Cardiac muscle cell (in vitro differentiated cells and primary cell): ENCODE results near the gene BBC3. TPM values are rescaled to one million over a fixed set of nuclear protein-coding genes. Genes with fewer than 3 reads are reported as not detected.
"Not testable (repeated sequence)": the region's sequence is repeated elsewhere in the genome, so short reads cannot be mapped to it uniquely, and the experiment has no call there.

Experiments used
- DNase-seq, 2 donors: peaks; one replicate each; pipeline versions ENCODE4 v3.0.0 to v3.0.0-alpha.2; 2010 to 2017; ENCODE audit warnings: low read depth in 1 of 2, low spot score in 1 of 2
- H3K27ac ChIP-seq: fragments of 200-600 bp; sonication (generic); 2 replicates; pipeline ENCODE4 v1.5.1; 2016
- H3K27me3 ChIP-seq: fragments of 200-600 bp; sonication (generic); 2 replicates; pipeline ENCODE4 v1.6.0; 2016; ENCODE audit warnings: control low read depth
- H3K36me3 ChIP-seq: fragments of 200-600 bp; sonication (generic); 2 replicates; pipeline ENCODE4 v1.5.1; 2016; ENCODE audit warnings: control low read depth
- H3K4me1 ChIP-seq: fragments of 200-600 bp; sonication (generic); 2 replicates; pipeline ENCODE4 v1.8.1; 2017; ENCODE audit warnings: low read depth, mild to moderate bottlenecking, mixed run types
- H3K4me3 ChIP-seq: fragments of 200-600 bp; sonication (generic); 2 replicates; pipeline ENCODE4 v1.5.1; 2016; ENCODE audit warnings: mild to moderate bottlenecking
- H3K9me3 ChIP-seq: fragments of 200-600 bp; sonication (generic); 2 replicates; pipeline ENCODE4 v1.5.1; 2017; ENCODE audit warnings: low read depth, mild to moderate bottlenecking, control low read depth
- CTCF ChIP-seq: IDR thresholded peaks from 2 replicates; pipeline ENCODE4 v1.5.1; 2012; ENCODE audit warnings: low read depth, mild to moderate bottlenecking, low read length
- polyA plus RNA-seq: library from polyadenylated mRNA; unstranded; fragments of >200 nt; fragmentation: Nextera tagmentation; extraction: Ambion mirVana; gene quantifications from 2 replicates; pipeline ENCODE4 v1.2.1, GENCODE V29; 2016
- total RNA-seq: library from RNA; depleted of rRNA; stranded (reverse); fragments of >200 nt; gene quantifications from 2 replicates; pipeline ENCODE4 v1.2.3, GENCODE V29; 2016

BBC3 gene
- total and polyA plus RNA-seq, 2 experiments from 2014 or later, result 12.9 to 21.5 TPM

GRCh38 chr19:47269596-47269995 is 38.6 kb upstream of the BBC3 start:
- Histone ChIP-seq H3K27ac (no peak overlapping the region), H3K36me3 (peaks cover 10% of the 10 kb centered on the region), H3K4me3 (no peak overlapping the region), H3K9me3 (no peaks in the 10 kb centered on the region), H3K4me1 (no peaks in the 10 kb centered on the region), H3K27me3 (no peaks in the 10 kb centered on the region)
- DNase-seq, result no peak
- no peak for TF ChIP-seq CTCF

DNA sequence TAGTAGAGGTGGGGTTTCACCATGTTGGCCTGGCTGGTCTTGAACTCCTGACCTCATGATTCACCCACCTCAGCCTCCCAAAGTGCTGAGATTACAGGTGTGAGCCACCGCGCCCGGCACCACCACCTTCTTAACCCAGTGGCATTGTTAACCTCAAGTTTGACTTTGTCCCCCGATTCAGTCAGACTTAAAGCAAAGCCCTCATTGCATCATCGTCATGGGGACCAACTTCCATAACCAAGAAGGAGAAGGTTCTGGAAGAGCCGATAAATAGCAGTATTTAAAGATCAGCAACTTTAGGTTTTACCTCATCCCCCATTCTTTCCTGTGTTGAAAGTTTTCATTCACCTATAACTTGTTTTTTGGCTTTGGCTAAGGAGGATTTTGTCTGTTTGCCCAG is 37.0 kb upstream of the BBC3 start:
- DNase-seq, result no peak
- no peak overlapping the region for H3K27ac ChIP-seq
- peaks cover 10% of the 10 kb centered on the region for H3K36me3 ChIP-seq
- H3K9me3 ChIP-seq, result no peaks in the 10 kb centered on the region
- TF ChIP-seq CTCF, result no peak
- H3K4me1 ChIP-seq, result no peaks in the 10 kb centered on the region
- no peaks in the 10 kb centered on the region for H3K27me3 ChIP-seq
- no peak overlapping the region for H3K4me3 ChIP-seq

- no peak for DNase-seq
- Histone ChIP-seq H3K27me3 (no peaks in the 10 kb centered on the region), H3K27ac (no peak overlapping the region), H3K4me3 (no peak overlapping the region), H3K36me3 (peaks cover 13% of the 10 kb centered on the region), H3K4me1 (no peaks in the 10 kb centered on the region), H3K9me3 (no peaks in the 10 kb centered on the region)
- TF ChIP-seq CTCF, result no peak
Measured at GRCh38 chr19:47267350-47267759, 36.4 kb upstream of the BBC3 start.

GRCh38 chr19:47266401-47266941 is 35.5 kb upstream of the BBC3 start:
- Histone ChIP-seq H3K4me1 (no peaks in the 10 kb centered on the region), H3K27me3 (no peaks in the 10 kb centered on the region), H3K9me3 (no peaks in the 10 kb centered on the region), H3K27ac (no peak overlapping the region), H3K4me3 (no peak overlapping the region), H3K36me3 (peaks cover 13% of the 10 kb centered on the region)
- TF ChIP-seq CTCF, result no peak
- DNase-seq, result no peak

- H3K4me3 ChIP-seq, result no peak overlapping the region
- no peaks in the 10 kb centered on the region for H3K27me3 ChIP-seq
- TF ChIP-seq CTCF, result no peak
- H3K4me1 ChIP-seq, result no peaks in the 10 kb centered on the region
- no peak overlapping the region for H3K27ac ChIP-seq
- peaks cover 16% of the 10 kb centered on the region for H3K36me3 ChIP-seq
- no peak for DNase-seq
- H3K9me3 ChIP-seq, result no peaks in the 10 kb centered on the region
Measured at GRCh38 chr19:47264629-47265028, 33.6 kb upstream of the BBC3 start.

GRCh38 chr19:47261946-47262793 is 31.2 kb upstream of the BBC3 start:
- not testable (repeated sequence) for DNase-seq

More at GRCh38 chr19:47261946-47262793, 31.2 kb upstream of the BBC3 start:
- H3K36me3 ChIP-seq, result peaks cover 23% of the 10 kb centered on the region
- not testable (repeated sequence) for H3K27me3 ChIP-seq, H3K4me3 ChIP-seq, H3K9me3 ChIP-seq, H3K27ac ChIP-seq, H3K4me1 ChIP-seq
